22Rv1 (cell line): Measurements from ENCODE around the gene BCKDK.

ENCODE experiments used
- CTCF ChIP-seq: fragments of 450-650 bp; IDR thresholded peaks from 2 replicates; pipeline ENCODE4 v1.5.1; 2017; ENCODE audit warnings: mild to moderate bottlenecking
- ZFX ChIP-seq: fragments of 450-650 bp; IDR thresholded peaks from 2 replicates; pipeline ENCODE4 v1.6.1; 2017; ENCODE audit warnings: antibody characterized with exemption, borderline replicate concordance

- TF ChIP-seq CTCF (no peak), ZFX (no peak)
Observed at GRCh38 chr16:31072540-31073141, 35.5 kb upstream of the BCKDK start.
